Activated CD8-positive, alpha-beta T cell treated with anti-CD3 and anti-CD28 coated beads for 36 hours (primary cell): ENCODE measurements around the gene TMC1. TPM values are rescaled to one million over a fixed set of nuclear protein-coding genes. Genes with fewer than 3 reads are reported as not detected.
A peak's percentile ranks its signal among the peaks of the same experiment; 100 is the strongest.

Experiments used
- ATAC-seq: fragments of 200-7000 bp; cut with Tn5 transposase; one replicate; pipeline ENCODE4 v1.10.0; 2021; ENCODE audit warnings: mild to moderate bottlenecking, moderate library complexity
- CTCF ChIA-PET: fragments of 350-600 bp; sonication (Branson Sonifier 250); formaldehyde crosslinking; loops from one replicate; lab custom pipeline; 2021; ENCODE audit warnings: antibody characterized with exemption; lab: Charles Lee
- POLR2A ChIA-PET: fragments of 350-600 bp; sonication (Branson Sonifier 250); formaldehyde crosslinking; loops from one replicate; lab custom pipeline; 2021; ENCODE audit warnings: antibody characterized with exemption; lab: Charles Lee
- DNase-seq: peaks from one replicate; pipeline ENCODE4 v3.0.0-alpha.2; 2020
- H3K27ac Mint-ChIP-seq: one replicate; pipeline ENCODE4 v1.8.0; 2021; ENCODE audit warnings: mild to moderate bottlenecking, mixed read lengths
- H3K27me3 Mint-ChIP-seq: one replicate; pipeline ENCODE4 v1.8.0; 2021; ENCODE audit warnings: mixed read lengths
- H3K36me3 Mint-ChIP-seq: one replicate; pipeline ENCODE4 v1.8.0; 2021; ENCODE audit warnings: low read depth, mixed read lengths
- H3K4me1 Mint-ChIP-seq: one replicate; pipeline ENCODE4 v1.8.0; 2021; ENCODE audit warnings: low read depth, mixed read lengths
- H3K4me3 Mint-ChIP-seq: one replicate; pipeline ENCODE4 v1.8.0; 2021; ENCODE audit warnings: mild to moderate bottlenecking, moderate library complexity, mixed read lengths
- H3K9me3 Mint-ChIP-seq: one replicate; pipeline ENCODE4 v1.8.0; 2021; ENCODE audit warnings: mixed read lengths
- CTCF ChIP-seq: fragments of 200-600 bp; IDR thresholded peaks from one replicate; pipeline ENCODE4 v1.8.0; 2022; ENCODE audit warnings: antibody characterized with exemption, mild to moderate bottlenecking
- intact Hi-C: fragments of 100-400 bp; cut with micrococcal nuclease; formaldehyde crosslinking; loops from one replicate; pipeline ENCODE4 v1.10.0; 2022
- total RNA-seq, 2 experiments: library from RNA; stranded (reverse); gene quantifications; one replicate each; pipeline ENCODE4 v1.2.3, GENCODE V29; 2021

Gene TMC1
- total RNA-seq, 2 experiments from 2014 or later, result 0.38 TPM; not detected in 1

- CTCF ChIA-PET, result interaction anchor here (1.2 kb wide), 1 partner anchor 15 kb away, joined by 7 read pairs; no protein-coding TSS in a partner anchor
- ATAC-seq, result no peak
These were observed 55.9 kb downstream of the TMC1 start for GRCh38 chr9:72577212-72577753.

GRCh38 chr9:72579190-72579589 is 57.8 kb downstream of the TMC1 start:
- H3K36me3 Mint-ChIP-seq, result no peaks in the 10 kb centered on the region
- intact Hi-C loops, result no loop called here
- H3K4me3 Mint-ChIP-seq, result no peak overlapping the region
- TF ChIP-seq CTCF, result no peak
- H3K27ac Mint-ChIP-seq, result no peak overlapping the region
- POLR2A ChIA-PET, result no interaction called here
- peaks cover 23% of the 10 kb centered on the region for H3K4me1 Mint-ChIP-seq
- ATAC-seq (no peak), DNase-seq (no peak)
- no peaks in the 10 kb centered on the region for H3K9me3 Mint-ChIP-seq
- H3K27me3 Mint-ChIP-seq, result no peaks in the 10 kb centered on the region
- CTCF ChIA-PET, result no interaction called here

More at GRCh38 chr9:72577212-72577753, 55.9 kb downstream of the TMC1 start:
- TF ChIP-seq CTCF, result no peak
- DNase-seq, result no peak
- Mint-ChIP-seq H3K27ac (no peak overlapping the region), H3K4me1 (peaks cover 15% of the 10 kb centered on the region), H3K36me3 (no peaks in the 10 kb centered on the region), H3K4me3 (no peak overlapping the region), H3K9me3 (no peaks in the 10 kb centered on the region), H3K27me3 (no peaks in the 10 kb centered on the region)
- POLR2A ChIA-PET, result no interaction called here
- intact Hi-C loops, result no loop called here

GRCh38 chr9:72579880-72580550 is 58.6 kb downstream of the TMC1 start:
- H3K36me3 Mint-ChIP-seq, result no peaks in the 10 kb centered on the region
- ChIA-PET CTCF (interaction anchor here (0.8 kb wide), 1 partner anchor 12 kb away, joined by 3 read pairs; no protein-coding TSS in a partner anchor), POLR2A (no interaction called here)
- no peaks in the 10 kb centered on the region for H3K9me3 Mint-ChIP-seq
- H3K4me3 Mint-ChIP-seq, result no peak overlapping the region
- intact Hi-C loops, result loop anchor here (10.0 kb wide), 1 partner anchor 105 kb away; no protein-coding TSS in a partner anchor
- peaks cover 18% of the 10 kb centered on the region for H3K4me1 Mint-ChIP-seq
- TF ChIP-seq CTCF, result no peak
- no peak for DNase-seq
- ATAC-seq, result peak; percentile 53
- H3K27ac Mint-ChIP-seq, result no peak overlapping the region
- no peaks in the 10 kb centered on the region for H3K27me3 Mint-ChIP-seq

GRCh38 chr9:72581694-72582093 is 60.3 kb downstream of the TMC1 start:
- Mint-ChIP-seq H3K9me3 (no peaks in the 10 kb centered on the region), H3K4me3 (no peak overlapping the region), H3K27ac (no peak overlapping the region), H3K4me1 (peaks cover 31% of the 10 kb centered on the region), H3K36me3 (no peaks in the 10 kb centered on the region), H3K27me3 (no peaks in the 10 kb centered on the region)
- no peak for DNase-seq
- intact Hi-C loops, result loop anchor here (10.0 kb wide), 1 partner anchor 107 kb away; no protein-coding TSS in a partner anchor
- TF ChIP-seq CTCF, result no peak
- ChIA-PET CTCF (interaction anchor here (1.1 to 2.2 kb wide), 2 partner anchors 10 to 301 kb away, joined by 3 to 7 read pairs; no protein-coding TSS in a partner anchor), POLR2A (no interaction called here)
- ATAC-seq, result no peak

GRCh38 chr9:72583370-72583769 is 62.0 kb downstream of the TMC1 start:
- intact Hi-C loops, result loop anchor here (10.0 kb wide), 1 partner anchor 109 kb away; no protein-coding TSS in a partner anchor
- ChIA-PET POLR2A (interaction anchor here (1.4 kb wide), 1 partner anchor 218 kb away, joined by 3 read pairs; the partner anchor contains the start of gene ZFAND5), CTCF (interaction anchor here (2.2 kb wide), 1 partner anchor 9 kb away, joined by 7 read pairs; no protein-coding TSS in a partner anchor)
- peaks cover 38% of the 10 kb centered on the region for H3K4me1 Mint-ChIP-seq
- H3K4me3 Mint-ChIP-seq, result no peak overlapping the region
- DNase-seq, result no peak
- no peak for TF ChIP-seq CTCF
- ATAC-seq, result no peak
- H3K27ac Mint-ChIP-seq, result no peak overlapping the region
- H3K27me3 Mint-ChIP-seq, result no peaks in the 10 kb centered on the region
- no peaks in the 10 kb centered on the region for H3K9me3 Mint-ChIP-seq
- H3K36me3 Mint-ChIP-seq, result no peaks in the 10 kb centered on the region
